Measurements from ENCODE around the gene PDE4B.
A peak's percentile ranks its signal among the peaks of the same experiment; 100 is the strongest.

Gene PDE4B

GRCh38 chr1:66302184-66302742, 509.6 kb downstream of the PDE4B start:
- in situ Hi-C loops (cut with HindIII; ENCODE audit: low sequenced_read_pairs): no loop called here
- no peak for DNase-seq (ENCODE audit: low read depth, low spot score)

GRCh38 chr1:66302815-66303214, 510.1 kb downstream of the PDE4B start:
- peak; percentile 36 for DNase-seq (ENCODE audit: low read depth, low spot score)
- in situ Hi-C loops (cut with HindIII; ENCODE audit: low sequenced_read_pairs): no loop called here
- no peak for TF ChIP-seq CTCF (IDR thresholded peaks at IDR 0.05; ENCODE audit: low read depth, low read length)
- H3K4me3 ChIP-seq (ENCODE audit: low read depth, low read length): no peak overlapping the region

More at GRCh38 chr1:66302184-66302742, 509.6 kb downstream of the PDE4B start:
- no peak overlapping the region for H3K4me3 ChIP-seq (ENCODE audit: low read depth, low read length)
- no peak for TF ChIP-seq CTCF (IDR thresholded peaks at IDR 0.05; ENCODE audit: low read depth, low read length)

- H3K4me3 ChIP-seq (ENCODE audit: low read depth, low read length): no peak overlapping the region
- no peak for TF ChIP-seq CTCF (IDR thresholded peaks at IDR 0.05; ENCODE audit: low read depth, low read length)
- in situ Hi-C loops (cut with HindIII; ENCODE audit: low sequenced_read_pairs): no loop called here
- DNase-seq (ENCODE audit: low read depth, low spot score): no peak
Observed at GRCh38 chr1:66303646-66304045, 511.0 kb downstream of the PDE4B start.

GRCh38 chr1:66304128-66304527, 511.4 kb downstream of the PDE4B start:
- no peak overlapping the region for H3K4me3 ChIP-seq (ENCODE audit: low read depth, low read length)
- DNase-seq (ENCODE audit: low read depth, low spot score): no peak
- in situ Hi-C loops (cut with HindIII; ENCODE audit: low sequenced_read_pairs): no loop called here
- TF ChIP-seq CTCF (IDR thresholded peaks at IDR 0.05; ENCODE audit: low read depth, low read length): no peak

GRCh38 chr1:66305927-66306326, 513.2 kb downstream of the PDE4B start:
- no peak for TF ChIP-seq CTCF (IDR thresholded peaks at IDR 0.05; ENCODE audit: low read depth, low read length)
- in situ Hi-C loops (cut with HindIII; ENCODE audit: low sequenced_read_pairs): no loop called here
- H3K4me3 ChIP-seq (ENCODE audit: low read depth, low read length): no peak overlapping the region
- no peak for DNase-seq (ENCODE audit: low read depth, low spot score)

- no peak for TF ChIP-seq CTCF (IDR thresholded peaks at IDR 0.05; ENCODE audit: low read depth, low read length)
- DNase-seq (ENCODE audit: low read depth, low spot score): no peak
- in situ Hi-C loops (cut with HindIII; ENCODE audit: low sequenced_read_pairs): no loop called here
- H3K4me3 ChIP-seq (ENCODE audit: low read depth, low read length): no peak overlapping the region
Observed at GRCh38 chr1:66309006-66309741, 516.5 kb downstream of the PDE4B start.

Measured in astrocyte of the spinal cord (primary cell).